SJCRH30 (cell line): ENCODE results near the gene LAMA5. TPM values are rescaled to one million over a fixed set of nuclear protein-coding genes. Genes with fewer than 3 reads are reported as not detected.
A peak's percentile ranks its signal among the peaks of the same experiment; 100 is the strongest.

Experiments used
- DNase-seq, 2 experiments: peaks; one replicate each; pipeline ENCODE4 v3.0.0-alpha.2; 2015 to 2020
- H3K27ac ChIP-seq: fragments of 250-450 bp; sonication (Bioruptor Pico); 2 replicates; pipeline ENCODE4 v1.5.1; 2020; ENCODE audit warnings: mild to moderate bottlenecking, moderate library complexity
- H3K27me3 ChIP-seq: fragments of 250-450 bp; sonication (Bioruptor Pico); 2 replicates; pipeline ENCODE4 v1.5.1; 2020; ENCODE audit warnings: mild to moderate bottlenecking, moderate library complexity
- H3K36me3 ChIP-seq: fragments of 250-450 bp; sonication (Bioruptor Pico); 2 replicates; pipeline ENCODE4 v1.5.1; 2020; ENCODE audit warnings: mild to moderate bottlenecking, moderate library complexity
- H3K4me1 ChIP-seq: fragments of 250-450 bp; sonication (Bioruptor Pico); 2 replicates; pipeline ENCODE4 v1.5.1; 2020; ENCODE audit warnings: mild to moderate bottlenecking, moderate library complexity
- H3K4me3 ChIP-seq: fragments of 250-450 bp; sonication (Bioruptor Pico); 2 replicates; pipeline ENCODE4 v1.5.1; 2020; ENCODE audit warnings: mild to moderate bottlenecking, moderate library complexity
- H3K9me3 ChIP-seq: fragments of 250-450 bp; sonication (Bioruptor Pico); replicated peaks from 2 replicates; pipeline ENCODE4 v1.5.1; 2020; ENCODE audit warnings: mild to moderate bottlenecking, moderate library complexity
- total RNA-seq: library from RNA; depleted of rRNA; stranded (reverse); fragments of >200 nt; shearing (Covaris generic); gene quantifications from 2 replicates; pipeline ENCODE4 v1.2.3, GENCODE V29; 2014

The LAMA5 gene
- total RNA-seq, 1 experiment from 2014 or later: 43.8 TPM

DNA sequence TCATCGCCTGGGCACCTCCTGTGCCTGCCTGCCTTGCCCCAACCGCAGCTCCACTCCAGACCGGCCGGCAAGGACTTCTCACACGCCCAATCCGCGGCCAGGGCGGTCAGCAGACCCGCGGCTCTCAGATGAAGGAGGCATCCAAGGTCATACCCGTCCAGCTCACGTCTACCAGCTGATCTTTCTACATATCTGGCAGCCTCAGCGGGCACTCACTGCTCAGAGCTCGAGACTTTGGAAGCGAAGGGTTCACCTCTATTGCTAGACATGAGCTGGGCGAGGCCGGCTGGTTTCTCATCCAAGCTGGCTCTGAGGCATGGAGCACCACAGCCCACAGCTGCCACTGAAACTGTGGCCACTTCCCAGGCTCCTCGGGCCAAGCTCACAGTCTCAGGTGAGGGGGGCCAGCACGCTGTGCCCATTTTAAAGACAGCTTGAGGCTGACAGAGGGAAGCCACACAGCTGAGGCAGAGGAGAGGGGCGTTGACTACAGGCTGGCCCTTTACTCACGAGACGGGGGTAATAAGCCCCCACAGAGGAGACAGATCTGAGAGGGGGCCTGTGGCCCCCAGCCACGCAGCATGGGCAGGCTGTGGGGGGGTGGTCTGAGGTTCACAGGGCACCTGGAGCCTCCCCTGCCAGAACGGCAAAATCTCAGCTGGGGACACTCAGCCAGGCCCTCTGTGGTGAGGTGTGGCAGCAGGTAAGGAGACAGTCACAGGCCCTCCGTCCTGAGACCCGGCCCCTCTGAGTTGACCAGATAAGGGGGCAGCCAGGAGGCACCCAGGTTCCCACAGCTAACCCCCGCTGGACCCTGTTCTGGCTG lies 2.0 kb downstream of the LAMA5 start:
- Histone ChIP-seq H3K4me1 (peaks cover 78% of the 10 kb centered on the region), H3K36me3 (no peaks in the 10 kb centered on the region), H3K27me3 (no peaks in the 10 kb centered on the region), H3K27ac (no peak overlapping the region), H3K4me3 (no peak overlapping the region), H3K9me3 (no peaks in the 10 kb centered on the region)
- DNase-seq: peak in 1 of 2 experiments; percentile 23

DNA sequence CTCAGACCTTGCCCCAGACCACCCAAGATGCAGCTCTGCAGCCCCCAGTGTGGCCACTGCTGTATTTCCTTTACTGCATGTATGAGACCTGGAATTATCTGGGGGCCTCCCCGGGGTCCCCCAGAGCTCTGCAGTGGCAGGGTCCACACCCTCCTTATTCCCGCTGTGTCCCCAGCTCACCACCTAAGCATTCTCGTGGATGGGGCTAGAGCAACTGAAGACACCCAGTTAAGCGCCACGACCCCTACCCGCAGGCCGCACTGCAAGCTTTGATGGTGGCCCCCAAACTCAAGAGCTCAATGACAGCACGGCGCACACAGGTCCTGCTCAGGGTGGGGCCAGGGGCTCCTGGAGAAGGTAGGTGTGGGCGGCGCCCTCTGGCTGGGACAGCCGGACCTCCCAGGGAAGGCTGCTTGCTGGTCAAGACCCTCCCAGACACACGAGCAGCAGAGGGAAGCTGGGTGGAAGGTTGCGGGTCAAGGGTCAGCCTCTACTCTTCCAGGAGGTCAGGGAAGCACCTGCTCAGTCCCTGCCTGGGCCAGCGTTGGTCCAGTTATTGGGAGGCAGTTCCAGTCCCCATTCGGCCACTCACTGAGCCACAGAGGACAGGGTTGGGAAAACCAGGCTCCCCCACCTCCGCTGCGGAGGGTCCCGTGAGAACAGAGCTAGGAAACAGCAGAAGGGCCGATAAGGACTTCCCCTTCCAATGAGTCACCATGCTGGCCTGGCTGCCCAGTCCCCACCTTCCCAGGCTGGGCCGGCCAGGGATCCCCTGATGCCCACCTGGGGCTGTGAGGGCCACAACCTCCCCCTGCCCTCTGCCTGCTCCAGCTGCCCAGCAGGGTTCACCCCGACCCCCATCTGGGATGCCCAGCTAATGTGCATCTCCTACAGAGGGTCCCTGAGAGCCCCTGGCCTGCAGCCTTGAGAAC lies 2.9 kb downstream of the LAMA5 start:
- H3K27ac ChIP-seq: no peak overlapping the region
- H3K9me3 ChIP-seq: no peaks in the 10 kb centered on the region
- H3K36me3 ChIP-seq: no peaks in the 10 kb centered on the region
- H3K4me3 ChIP-seq: no peak overlapping the region
- peaks cover 73% of the 10 kb centered on the region for H3K4me1 ChIP-seq
- H3K27me3 ChIP-seq: no peaks in the 10 kb centered on the region
- peak; percentile 37 to 43 for DNase-seq

DNA sequence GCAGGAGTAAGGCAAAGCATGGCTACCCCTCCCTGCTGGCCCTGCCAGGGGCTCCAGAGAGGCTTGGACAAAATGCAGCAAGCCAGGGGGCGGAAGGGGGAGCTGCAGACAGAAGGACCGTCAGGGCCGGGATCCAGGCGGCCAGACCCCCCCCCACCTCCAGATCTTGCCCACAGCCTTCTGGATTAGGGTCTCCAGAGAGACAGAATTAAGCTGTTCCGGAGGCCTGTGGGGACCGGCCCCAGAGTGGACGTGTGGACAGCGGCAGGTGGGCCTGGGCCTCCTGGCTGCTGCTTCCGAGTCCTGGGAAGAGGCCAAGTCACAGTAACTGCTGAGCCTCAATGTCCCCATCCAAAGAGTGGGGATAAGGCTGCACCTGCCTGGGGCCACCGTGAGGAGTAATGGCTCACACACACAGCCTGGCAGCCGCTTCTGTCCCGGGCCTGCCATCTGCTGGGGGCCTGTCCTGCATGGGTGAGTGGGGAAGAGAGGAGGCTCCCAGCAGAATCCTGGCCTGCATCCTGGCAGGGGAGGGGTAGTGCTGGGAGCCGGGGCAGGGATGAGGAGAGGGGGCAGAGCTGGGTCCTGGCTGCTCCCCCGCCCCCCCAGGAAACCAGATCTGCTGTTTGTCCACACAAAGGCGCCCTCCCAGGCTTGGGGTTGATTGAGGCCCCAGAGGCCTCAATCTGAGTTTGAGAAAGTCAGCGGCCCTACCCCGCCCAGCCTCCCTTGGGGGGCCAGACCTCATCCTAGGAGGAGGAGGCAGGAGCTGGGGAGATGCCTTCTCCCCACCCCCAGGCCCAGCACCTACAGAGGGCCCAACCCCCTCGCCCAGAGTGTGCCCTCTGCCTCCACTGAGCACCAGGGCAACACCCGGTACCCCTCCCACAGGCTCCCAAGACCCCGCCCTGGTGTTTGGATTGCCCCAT lies 3.9 kb downstream of the LAMA5 start:
- no peaks in the 10 kb centered on the region for H3K36me3 ChIP-seq
- no peaks in the 10 kb centered on the region for H3K9me3 ChIP-seq
- H3K4me1 ChIP-seq: peaks cover 75% of the 10 kb centered on the region
- DNase-seq: peak; percentile 85 to 93
- no peak overlapping the region for H3K4me3 ChIP-seq
- no peak overlapping the region for H3K27ac ChIP-seq
- no peaks in the 10 kb centered on the region for H3K27me3 ChIP-seq

DNA sequence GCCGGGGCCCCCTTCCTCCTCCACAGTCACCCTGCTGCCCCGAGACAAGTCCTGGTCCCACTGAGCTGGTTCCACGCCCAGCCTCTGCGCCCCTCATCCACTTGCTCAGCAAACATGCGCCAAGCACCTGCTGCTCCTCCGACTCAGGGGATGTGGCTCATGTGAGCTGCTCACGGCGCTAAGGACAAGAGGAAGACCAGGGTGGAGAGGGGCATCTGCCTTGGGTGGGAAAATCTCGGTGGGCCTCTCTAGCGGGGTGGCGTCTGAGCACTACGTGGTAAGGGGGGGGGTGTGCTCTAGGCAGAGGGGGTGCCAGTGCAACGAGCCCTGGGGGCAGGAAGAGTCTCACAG lies 4.5 kb downstream of the LAMA5 start:
- Histone ChIP-seq H3K4me3 (no peak overlapping the region), H3K27ac (no peak overlapping the region), H3K9me3 (no peaks in the 10 kb centered on the region), H3K36me3 (no peaks in the 10 kb centered on the region), H3K27me3 (no peaks in the 10 kb centered on the region), H3K4me1 (peaks cover 75% of the 10 kb centered on the region)
- DNase-seq: no peak

DNA sequence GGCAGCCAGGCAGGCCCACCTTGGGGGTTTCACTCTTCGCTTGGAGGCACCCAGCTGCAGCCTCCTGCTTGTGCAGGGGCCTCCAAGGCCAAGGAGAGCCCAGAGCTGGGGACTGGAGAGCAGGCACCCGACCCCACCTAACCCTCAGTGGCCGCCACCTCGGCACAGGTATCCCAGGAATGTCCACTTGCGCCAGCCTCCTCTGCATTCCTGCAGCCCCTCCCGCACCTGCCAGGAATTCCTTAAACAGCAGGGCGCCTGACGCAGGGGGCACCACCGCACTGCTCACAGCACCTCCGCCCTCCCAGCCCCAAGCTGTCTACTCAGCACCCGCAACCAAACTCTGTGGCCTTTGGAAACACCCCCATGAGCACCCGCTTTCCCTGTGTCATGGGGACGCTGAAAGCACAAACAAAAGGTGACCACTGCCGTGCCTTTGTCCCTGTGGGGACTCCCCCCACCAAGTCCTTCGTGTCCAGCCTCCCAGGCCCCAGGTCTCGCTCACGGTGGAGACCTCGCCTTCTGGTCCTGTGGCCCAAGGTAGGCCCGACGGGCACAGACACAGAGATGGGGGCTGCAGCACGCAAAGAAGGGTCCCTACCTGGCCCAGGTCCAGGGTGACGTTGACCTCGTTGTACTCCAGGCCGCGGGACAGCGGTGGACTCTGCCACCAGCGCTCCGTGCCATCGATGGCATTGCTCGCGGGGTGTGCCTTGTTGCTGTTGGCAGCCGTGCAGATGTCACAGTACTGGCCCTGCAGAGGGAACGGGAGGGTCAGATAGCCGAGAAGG lies 5.1 kb downstream of the LAMA5 start:
- Histone ChIP-seq H3K4me1 (peaks cover 79% of the 10 kb centered on the region), H3K9me3 (no peaks in the 10 kb centered on the region), H3K4me3 (no peak overlapping the region), H3K27me3 (no peaks in the 10 kb centered on the region), H3K36me3 (no peaks in the 10 kb centered on the region), H3K27ac (no peak overlapping the region)
- DNase-seq: peak in 1 of 2 experiments; percentile 29

DNA sequence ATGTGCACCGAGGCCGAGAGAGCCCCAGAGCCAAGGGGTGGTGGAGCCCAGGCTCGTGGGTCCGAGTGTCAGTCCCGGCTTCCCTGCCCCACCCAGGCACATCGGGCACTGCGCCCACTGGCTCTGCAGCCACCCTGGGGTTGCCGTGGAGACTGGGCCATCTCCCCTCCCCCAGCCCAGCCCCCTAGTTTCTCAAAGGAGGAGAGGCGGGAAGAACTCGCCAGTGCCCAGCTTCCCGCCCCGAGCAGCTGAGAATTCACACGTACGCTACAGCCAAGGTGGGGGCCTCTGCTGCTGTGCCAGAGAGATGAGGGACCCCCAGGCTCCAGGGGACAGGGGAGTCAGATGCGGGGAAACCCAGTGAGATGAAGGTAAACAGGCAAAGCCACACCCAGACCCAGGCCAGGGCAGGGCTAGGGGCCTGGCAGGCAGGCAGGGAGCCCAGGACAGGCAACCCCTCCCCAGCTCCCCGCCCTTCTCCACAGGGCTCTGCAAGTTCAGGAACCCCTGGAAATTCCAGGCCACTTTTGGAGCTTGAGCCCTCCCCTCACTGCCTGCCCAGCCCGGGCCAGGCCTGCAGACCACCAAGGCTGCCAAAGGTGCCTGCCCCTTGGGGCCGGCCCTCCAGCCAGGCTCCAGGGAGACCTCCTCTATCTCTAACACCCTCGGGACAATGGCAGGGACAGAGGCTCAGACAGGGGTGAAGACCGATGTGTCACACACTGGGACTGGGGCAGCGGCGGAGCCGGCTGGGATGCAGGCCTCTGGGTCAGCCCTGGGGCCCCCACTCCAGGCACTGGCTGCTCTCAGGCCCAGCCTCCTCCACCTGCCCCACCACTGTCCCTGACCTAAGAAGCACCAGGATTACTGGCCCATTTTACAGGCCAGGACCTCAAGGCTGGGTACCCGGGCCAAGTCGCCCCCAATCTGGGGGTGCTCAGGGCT lies 6.0 kb downstream of the LAMA5 start:
- Histone ChIP-seq H3K4me3 (no peak overlapping the region), H3K27ac (no peak overlapping the region), H3K36me3 (no peaks in the 10 kb centered on the region), H3K9me3 (no peaks in the 10 kb centered on the region), H3K27me3 (no peaks in the 10 kb centered on the region), H3K4me1 (peaks cover 86% of the 10 kb centered on the region)
- DNase-seq: peak; percentile 39 to 53

DNA sequence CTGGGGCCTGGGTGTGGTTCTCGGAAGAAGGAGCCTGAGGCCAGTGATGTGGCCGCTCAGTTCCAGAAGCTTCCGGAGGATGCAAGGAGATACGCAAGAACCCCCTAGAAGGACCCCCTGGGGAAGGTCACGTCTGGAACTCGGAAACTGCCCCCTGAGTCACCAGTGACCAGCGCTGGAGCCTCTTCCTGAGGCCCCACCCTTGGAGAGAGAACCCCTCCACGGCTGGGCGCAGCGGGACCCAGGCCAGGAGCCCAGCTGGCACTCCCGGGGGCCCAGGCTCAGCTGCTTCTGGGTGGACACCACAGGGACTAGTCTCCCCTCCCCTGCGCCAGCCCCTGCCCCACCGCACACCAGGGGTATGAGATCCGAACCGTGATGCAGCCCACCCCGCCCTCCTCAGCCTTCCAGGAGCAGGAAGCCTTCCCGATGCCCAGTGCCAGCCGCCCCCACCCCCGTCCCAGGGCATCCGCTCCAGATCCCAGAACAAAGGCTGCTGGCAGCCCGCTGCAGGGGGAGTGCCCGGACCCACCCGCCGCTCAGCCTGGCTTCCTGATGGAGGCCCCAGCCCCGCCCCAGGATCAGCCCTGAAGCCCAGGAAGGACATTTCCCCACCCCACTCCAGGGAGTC lies 7.5 kb downstream of the LAMA5 start:
- no peak overlapping the region for H3K27ac ChIP-seq
- peaks cover 89% of the 10 kb centered on the region for H3K4me1 ChIP-seq
- no peaks in the 10 kb centered on the region for H3K9me3 ChIP-seq
- no peak overlapping the region for H3K4me3 ChIP-seq
- no peaks in the 10 kb centered on the region for H3K27me3 ChIP-seq
- DNase-seq: peak in 1 of 2 experiments; percentile 21
- H3K36me3 ChIP-seq: no peaks in the 10 kb centered on the region

DNA sequence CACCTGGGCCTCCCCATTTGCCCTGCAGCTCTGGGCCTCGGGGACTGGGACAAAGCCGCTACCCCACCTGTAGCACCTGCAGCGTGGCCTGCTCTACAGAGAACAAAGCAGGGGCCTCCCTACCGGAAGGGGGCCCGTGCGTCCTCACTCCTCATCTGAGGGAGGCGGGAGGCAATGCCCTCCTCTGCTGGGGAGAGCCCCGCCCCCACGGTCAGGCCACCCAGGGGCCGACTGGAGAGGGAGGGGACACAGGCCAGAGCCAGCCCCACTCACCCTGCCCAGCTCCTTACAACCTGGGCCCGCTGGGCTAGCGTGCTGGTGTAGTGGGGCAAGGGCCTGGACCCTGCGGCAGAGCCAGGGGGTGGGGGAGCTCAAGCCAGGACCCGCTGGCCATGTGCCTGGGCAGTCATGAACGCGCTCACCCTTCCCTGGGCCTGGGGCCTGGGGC lies 8.0 kb downstream of the LAMA5 start:
- H3K4me1 ChIP-seq: peaks cover 87% of the 10 kb centered on the region

DNA sequence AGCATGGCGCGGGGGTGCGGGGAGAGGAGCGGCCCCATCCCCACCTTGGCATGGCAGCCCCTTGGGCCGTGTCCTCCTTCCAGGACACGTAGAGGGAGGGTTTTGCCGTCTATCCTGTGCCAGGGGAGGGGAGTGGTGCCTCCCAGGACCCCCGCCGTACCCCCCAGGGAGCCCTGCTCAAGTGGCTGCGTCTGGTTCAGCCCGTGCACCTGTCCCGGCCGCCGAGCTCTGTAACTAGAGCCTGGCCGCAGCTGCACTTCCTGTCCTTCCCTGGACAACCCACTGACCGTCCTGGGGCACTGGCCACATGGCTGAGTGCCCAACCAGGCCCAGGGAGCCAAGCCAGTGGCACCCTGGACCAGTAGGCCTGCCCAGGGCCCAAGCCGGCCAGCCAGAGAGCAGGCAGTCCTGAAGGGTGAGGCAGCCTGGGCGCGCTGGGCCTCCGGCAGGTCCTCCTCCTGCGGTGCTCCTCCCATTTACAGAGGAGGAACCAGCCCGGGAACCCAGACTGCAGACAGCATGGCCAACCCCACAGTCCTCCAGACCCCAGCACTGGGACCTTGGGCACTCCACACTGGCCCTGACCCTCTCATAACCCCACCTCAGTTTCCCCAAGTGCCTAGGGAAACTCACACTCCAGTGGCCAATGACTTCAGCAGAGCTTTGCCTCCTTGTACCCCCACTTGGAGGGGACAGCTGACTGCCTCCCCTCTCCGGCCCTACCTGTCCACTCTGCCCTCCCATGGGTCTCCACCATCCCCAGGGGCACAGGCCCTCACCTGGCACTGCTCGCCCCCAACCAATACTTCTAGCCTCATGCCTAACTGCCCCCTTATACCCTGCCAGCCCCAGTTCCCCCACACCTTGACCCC lies 8.7 kb downstream of the LAMA5 start:
- no peaks in the 10 kb centered on the region for H3K27me3 ChIP-seq
- no peaks in the 10 kb centered on the region for H3K9me3 ChIP-seq
- H3K4me1 ChIP-seq: peaks cover 80% of the 10 kb centered on the region
- DNase-seq: peak; percentile 90 to 91
- no peak overlapping the region for H3K4me3 ChIP-seq
- no peaks in the 10 kb centered on the region for H3K36me3 ChIP-seq
- H3K27ac ChIP-seq: peak overlapping the region; percentile 59

More for the DNA sequence above, 8.0 kb downstream of the LAMA5 start:
- DNase-seq: peak in 1 of 2 experiments; percentile 48
- Histone ChIP-seq H3K36me3 (no peaks in the 10 kb centered on the region), H3K27ac (peak overlapping the region; percentile 59; the same call in 1 of the 2 replicates), H3K27me3 (no peaks in the 10 kb centered on the region), H3K4me3 (no peak overlapping the region), H3K9me3 (no peaks in the 10 kb centered on the region)

DNA sequence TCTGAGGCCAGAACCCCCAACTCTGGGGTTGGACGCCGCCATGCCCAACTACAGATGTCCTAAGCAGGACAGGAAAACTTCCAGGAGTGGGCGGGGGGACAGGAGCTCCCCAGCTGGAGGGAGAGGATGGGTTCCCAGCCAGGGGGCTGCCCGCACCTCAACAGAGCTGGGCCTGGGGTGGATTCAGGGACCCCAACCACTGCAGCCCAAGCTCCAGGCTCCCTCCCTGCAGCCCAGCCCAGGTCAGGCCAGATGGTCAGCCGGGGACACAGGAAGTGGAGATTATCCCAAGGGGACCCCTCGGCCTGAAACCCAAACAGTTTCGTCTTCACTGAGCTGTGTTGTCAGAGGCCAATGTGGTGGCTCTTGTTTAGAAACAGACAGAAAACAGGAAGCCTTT lies 9.4 kb downstream of the LAMA5 start:
- Histone ChIP-seq H3K9me3 (no peaks in the 10 kb centered on the region), H3K36me3 (no peaks in the 10 kb centered on the region), H3K4me3 (peak overlapping the region; percentile 38), H3K4me1 (peaks cover 73% of the 10 kb centered on the region), H3K27ac (peak overlapping the region; percentile 59), H3K27me3 (no peaks in the 10 kb centered on the region)
- DNase-seq: no peak

DNA sequence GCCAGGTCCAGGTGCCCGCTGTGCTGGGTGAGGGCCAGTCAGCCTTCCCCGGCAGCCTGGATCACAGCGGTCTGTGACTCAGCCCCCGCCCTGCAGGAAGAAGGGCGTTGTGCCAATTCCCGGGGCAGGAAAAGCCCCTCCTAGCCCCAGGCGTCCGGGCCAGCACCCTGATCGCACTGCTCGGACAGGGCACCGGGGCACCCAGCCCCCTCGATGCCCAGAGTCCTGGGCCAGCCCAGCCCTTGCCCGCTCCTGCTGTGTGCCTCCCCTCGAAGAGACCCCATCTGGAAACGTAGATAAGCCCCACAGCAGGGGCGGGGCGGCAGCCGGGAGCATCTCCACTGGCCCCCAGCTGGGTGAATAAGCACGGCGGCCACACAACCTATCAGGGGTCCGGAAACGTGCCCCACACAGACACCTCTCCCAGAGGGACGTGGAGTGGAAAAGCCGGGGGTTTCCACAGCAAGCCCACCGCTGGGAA lies 9.9 kb downstream of the LAMA5 start:
- Histone ChIP-seq H3K4me1 (peaks cover 68% of the 10 kb centered on the region), H3K9me3 (no peaks in the 10 kb centered on the region), H3K27ac (peak overlapping the region; percentile 59), H3K36me3 (no peaks in the 10 kb centered on the region; the same call in 1 of the 2 replicates), H3K4me3 (peak overlapping the region; percentile 38), H3K27me3 (no peaks in the 10 kb centered on the region)
- peak; percentile 88 for DNase-seq
